GM19328 (cell line): ENCODE results near the gene CD200R1.
"Not testable (repeated sequence)": the region's sequence is repeated elsewhere in the genome, so short reads cannot be mapped to it uniquely, and the experiment has no call there.

Experiments used
- ATAC-seq: cut with Tn5 transposase; IDR thresholded peaks from one replicate; pipeline ENCODE4 v1.9.1; 2021; ENCODE audit warnings: mild to moderate bottlenecking, moderate library complexity; ENCODE audit not compliant: unreplicated experiment

Gene CD200R1

DNA sequence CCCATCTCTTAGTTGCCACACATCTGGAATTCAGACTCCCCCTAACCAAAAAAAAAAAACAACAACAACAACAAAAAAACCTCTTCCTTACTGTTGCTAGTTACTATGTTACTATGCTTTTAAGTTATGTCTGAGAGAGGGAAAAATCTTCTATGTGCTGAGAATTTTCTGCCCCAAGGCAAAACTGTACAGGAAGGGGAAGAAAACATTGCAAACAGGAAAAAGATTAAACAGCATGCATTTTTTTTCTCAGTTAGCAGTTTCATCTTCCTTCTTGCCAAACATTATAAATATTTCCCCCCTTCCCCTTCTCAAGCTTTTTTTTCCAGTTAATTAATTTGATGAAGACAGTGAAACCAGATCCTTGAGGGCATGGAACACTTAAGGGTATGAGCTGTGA, 1.1 kb upstream of the CD200R1 start:
- ATAC-seq, result no peak

DNA sequence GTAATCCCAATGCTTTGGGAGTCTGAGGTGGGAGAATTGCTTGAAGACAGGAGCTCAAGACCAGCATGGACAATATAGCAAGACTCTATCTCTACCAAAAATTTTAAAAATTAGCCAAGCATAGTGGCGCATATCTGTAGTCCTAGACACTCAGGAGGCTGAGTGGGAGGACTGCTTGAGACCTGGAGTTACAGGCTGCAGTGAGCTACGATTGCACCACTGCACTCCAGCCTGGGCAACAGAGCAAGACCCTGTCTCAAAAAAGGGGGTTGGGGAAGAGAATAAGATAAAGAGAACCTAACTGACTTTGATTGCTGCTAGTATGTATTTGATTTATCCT, 755 bp downstream of the CD200R1 start:
- ATAC-seq, result peak; percentile 19

DNA sequence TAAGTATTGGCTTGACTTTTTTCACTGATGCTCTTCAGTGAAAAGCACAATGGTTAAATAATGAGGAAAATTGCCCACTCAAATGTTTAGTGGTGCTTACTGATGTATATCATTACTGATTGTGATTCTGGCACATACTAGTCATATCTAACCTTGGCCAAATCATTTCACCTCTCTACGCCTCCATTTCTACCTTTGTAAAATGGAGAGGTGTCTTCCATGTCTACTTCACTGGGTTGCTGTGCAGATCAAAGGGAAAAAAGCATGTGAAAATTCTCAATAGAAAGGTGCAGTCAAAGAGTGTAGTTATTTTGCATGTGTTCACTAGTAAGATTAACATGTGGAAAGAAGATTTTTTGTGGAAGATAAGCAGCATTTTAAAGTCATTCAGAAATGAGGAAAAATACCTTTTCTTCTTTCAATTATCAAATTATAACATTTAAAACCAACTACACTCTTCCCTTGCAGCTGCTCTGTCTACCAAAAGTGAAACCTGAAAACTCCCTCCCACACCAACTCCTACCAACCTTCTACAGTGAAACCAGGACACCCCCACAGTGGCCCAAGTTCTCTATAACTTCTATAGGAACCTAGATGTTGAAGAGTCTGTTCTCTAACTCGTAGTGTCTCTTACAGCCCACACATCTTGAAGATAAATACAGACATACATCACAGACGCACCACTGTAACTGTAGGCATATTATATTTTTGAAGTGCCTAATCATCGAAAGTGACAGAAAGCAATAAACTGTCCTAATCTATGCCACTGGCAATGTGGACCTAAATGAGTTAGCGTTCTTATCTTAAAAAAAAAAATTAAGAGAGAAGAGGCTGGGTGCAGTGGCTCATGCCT, 1.4 kb downstream of the CD200R1 start:
- ATAC-seq, result peak; percentile 69

DNA sequence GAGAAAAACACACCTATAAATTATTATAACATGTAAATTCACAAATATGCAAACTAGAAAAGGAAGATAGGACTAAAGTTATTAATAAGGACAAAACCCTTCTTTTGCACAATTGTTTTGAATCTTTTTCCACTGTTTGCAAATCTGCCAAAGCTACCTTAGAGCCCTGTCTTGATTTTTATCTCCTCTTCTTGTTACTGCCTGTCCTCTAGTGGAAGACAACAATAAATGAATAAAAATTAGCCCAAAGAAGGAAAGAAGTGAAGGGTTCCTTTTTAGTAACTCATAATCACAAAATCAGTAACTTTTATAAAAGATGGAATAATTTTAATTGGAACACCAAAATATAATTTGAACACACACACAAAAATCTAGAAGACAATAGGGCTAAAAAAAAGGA, 2.7 kb downstream of the CD200R1 start:
- ATAC-seq, result no peak

DNA sequence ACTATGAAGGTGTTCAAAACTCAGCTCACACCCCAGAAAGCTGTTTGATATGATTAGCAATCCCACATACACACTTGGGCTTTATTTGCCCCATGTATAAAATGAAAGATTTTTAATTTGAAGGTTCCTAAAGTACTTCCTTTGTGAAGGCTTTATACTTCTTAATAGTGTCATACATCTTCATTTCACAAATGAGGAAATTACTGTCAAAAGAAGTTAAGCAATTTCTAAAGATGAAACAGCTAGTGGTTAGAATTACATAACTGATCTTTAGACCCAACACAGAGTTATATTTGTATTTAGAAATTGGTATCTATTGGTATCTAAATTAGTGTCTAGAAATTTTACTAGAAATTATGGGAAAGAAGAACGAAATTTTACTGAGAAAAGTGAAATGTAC, 7.1 kb downstream of the CD200R1 start:
- no peak for ATAC-seq

DNA sequence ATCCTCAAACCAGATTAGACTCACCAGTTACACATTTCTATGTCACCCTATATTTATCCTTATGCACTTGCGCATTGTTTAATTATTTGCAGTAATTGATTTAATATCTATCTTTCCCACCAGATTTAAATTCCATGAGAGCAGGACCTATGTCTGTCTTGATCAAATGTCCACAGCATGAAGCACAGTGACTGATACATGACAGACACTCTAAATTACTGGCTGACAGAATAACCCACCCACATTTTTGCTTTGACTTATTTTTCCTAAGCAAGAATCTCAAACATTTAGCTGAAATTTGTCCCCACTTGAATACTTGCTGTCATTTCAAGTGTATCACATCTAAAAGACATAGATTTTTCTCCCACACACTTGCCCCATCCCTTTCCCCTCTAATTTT, 7.5 kb downstream of the CD200R1 start:
- ATAC-seq, result no peak

DNA sequence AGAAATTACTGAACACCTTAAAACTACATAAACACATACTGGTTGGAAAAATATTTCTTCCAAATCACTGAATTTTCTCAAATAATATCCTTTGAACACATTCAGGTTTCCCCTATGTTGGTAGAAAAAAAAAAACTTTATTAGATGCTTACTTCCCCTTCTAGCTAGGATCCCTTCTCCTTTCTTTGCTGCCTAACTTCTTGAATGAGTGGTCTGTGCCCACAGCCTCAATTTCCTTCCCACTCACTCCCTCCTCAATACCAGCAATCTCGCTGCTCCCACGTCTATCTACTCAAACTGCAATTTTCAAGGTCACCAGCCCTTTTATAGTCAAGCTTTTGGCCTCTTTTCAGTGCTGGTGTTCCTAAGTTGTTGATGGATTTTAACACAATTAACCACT, 8.3 kb downstream of the CD200R1 start:
- no peak for ATAC-seq

DNA sequence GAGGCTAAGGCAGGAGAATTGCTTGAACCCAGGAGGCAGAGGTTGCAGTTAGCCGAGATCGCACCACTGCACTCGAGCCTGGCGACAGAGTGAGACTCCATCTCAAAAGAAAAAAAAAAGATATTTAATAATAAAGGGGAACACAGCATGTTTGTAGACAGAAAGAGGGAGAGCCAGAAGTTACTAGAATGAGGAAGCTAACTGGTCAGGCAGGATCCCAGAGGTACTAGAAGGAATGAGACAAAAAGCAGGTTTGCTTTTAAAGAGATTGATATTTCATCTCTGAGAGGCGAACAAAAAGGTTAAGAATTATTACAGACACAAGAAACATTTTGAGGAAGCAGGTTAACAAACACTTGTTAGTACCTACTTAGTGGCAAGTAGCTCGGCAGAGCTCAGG, 9.2 kb downstream of the CD200R1 start:
- no peak for ATAC-seq

DNA sequence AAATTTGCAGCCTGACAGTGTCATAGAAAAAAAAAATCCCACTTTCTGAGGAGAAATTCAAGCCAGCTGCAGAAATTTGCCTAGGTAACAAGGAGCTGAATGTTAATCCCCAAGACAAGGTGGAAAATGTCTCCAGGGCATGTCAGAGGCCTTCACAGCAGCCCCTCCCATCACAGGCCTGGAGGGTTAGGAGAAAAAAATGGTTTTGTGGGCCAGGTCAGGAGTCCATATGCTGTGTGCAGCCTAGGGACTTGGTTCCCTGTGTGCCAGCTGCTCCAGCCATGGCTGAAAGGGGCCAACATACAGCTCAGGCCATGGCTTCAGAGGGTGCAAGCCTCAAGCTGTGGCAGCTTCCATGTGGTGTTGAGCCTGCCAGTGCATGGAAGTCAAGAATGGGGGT, 11.2 kb downstream of the CD200R1 start:
- ATAC-seq, result no peak

DNA sequence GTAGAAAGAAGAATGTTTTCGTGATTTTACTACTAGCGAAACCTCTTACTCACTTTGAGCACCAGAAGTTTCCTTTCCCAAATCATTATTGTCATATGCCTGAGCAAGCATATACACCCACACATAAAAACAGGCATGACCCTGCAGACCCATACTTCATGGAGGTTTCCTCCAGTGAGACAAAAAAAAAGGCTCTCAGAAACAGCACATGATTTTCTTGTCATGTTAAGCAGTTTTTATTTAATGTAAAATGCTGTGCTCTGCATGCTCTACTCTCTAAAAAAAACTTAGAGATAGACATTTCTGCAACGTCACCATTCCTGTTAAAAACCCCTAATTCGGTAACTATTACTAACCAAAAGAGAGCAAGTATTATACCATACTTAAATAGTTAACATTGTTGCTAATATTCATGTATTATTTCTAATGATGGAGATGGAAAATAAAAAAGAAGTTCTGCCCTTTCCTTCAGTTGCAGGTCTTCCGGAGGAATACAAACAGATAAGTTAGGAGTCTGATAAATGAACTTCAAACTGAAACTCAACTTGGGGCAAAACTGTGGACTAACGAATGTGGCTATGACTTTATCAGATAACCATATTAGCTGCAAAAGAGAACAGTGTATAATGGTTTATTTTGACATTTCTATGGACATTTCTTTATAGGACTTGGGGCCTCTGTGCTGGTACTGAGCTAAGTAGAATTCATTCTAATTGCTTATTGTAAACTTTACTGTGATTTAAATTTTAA, 15.9 kb downstream of the CD200R1 start:
- peak; percentile 65 for ATAC-seq

DNA sequence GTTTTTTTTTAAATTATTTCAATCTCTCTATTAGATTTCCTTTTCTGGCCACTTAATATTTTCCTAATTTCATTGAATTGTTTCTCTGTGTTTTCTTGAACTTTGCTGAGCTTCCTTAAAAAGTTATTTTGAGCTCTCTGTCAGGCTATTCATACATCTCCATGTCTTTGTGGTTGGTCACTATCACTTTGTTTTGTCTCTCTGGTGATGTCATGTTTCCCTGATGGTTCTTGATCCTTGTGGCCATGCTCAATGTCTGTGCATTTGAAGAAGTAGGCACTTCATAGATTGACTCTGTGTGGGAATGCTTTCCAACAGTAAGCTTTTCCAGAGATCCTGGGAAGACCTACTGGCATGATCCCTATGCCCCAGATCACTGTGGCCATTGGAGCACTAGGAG, 18.6 kb downstream of the CD200R1 start:
- ATAC-seq, result no peak

DNA sequence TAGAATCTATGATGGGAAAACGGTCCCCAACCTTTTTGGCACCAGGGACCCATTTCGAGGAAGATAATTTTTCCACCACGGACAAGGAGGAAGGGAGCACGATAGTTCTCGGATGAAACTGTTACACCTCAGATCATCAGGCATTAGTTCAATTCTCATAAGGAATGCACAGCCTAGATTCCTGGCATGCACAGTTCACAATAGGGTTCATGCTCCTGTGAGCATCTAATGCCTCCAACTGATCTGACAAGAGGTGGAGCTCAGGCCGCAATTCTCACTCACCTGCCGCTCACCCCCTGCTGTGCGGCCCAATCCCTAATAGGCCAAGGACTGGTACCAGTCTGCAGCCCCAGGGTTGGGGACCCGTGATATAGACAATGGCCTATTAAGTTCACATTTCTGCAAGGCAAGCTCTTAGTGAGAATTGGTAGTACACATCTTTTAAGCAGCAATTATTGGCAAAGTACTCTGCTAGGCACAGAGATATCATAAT, 26.5 kb downstream of the CD200R1 start:
- ATAC-seq, result no peak

DNA sequence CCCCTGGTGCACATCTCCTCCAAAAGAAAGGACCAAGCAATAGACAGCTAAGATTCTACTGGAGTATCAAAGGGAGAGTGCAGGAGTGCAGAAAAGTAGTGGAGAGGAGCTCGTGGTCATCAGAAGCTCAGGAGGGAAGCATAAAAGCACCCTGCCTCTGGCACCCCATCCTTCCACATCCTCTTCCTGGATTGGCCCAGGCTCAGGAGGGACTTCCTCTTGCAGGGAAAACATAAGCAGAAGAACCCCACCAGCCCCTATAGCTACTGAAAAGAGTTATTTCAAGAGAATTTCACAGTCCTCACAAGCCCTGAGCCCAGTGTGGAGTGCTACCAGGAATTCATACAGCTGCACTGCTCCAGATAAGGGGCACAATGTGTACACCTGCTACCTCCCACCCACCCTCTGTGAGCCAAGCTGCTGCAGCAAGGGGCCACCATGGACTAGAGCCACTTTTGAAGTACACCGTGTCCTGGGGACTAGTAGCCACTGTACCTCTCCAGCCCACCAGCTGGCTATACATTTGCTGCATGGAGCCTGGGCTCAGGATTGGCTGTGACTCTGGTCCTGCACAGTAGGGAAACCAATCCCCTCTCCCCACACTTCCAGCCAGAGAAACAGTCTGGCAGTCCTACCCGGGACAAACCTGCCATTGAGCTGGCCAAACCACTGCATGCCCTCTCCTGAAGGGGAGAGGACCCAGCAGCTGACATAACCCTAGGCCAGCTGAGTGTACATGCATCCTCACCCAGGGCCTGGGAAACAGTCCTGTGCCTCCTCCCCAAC, 43.0 kb downstream of the CD200R1 start:
- no peak for ATAC-seq

DNA sequence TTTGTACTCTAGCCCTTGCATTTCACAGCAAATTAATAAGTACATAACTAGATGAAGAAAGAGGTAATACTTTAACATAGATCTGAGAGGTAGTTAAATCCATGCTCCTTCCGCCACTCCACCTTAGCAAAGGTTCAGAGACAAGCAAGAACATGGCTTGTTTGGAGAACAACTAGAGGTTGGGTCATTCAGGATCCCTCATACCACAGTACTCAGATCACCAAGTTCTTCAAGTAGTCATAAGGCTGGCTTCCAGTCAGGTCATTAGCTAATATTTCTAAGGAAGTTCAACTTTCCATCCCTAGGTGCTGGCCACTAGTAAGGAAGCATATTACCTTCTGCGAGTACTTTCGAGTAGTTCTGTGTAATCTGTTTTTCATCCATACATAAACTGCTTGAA, 44.1 kb downstream of the CD200R1 start:
- ATAC-seq, result no peak

DNA sequence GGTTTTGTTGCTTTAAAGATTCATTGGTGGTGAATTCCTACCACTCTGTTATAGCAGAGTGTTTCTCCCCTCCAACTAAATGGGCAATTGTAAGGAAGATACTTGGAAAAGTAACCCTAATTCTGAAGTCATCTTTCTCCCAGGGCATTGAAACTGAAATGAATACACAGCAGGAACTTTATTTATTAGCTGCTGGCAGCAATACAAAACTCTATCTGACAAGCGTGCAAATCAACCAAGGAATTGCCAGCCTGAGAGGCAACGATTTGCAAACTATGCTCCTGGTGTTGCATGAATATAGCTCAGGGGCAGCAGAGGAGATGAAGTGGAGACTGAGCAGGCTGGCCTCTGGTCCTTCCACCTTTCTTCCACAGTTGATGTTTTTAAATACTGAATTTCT, 48.9 kb downstream of the CD200R1 start:
- no peak for ATAC-seq

DNA sequence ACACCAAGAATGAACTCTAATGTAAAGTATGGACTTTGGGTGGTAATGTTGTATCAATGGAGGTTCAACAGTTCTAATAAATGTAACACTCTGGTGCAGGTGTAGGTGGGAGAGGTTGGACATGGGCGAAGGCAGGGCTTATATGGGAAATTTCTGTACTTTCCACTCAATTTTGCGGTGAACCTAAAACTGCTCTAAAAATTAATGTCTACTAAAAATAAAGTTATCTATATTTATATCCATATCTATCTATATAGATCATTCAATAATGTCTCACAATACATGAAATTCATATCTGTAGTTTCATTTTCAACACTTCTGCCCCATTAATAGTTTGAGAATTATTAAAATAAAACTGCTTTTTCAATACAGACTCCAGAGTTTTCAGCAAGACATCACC, 49.3 kb downstream of the CD200R1 start:
- ATAC-seq, result no peak

DNA sequence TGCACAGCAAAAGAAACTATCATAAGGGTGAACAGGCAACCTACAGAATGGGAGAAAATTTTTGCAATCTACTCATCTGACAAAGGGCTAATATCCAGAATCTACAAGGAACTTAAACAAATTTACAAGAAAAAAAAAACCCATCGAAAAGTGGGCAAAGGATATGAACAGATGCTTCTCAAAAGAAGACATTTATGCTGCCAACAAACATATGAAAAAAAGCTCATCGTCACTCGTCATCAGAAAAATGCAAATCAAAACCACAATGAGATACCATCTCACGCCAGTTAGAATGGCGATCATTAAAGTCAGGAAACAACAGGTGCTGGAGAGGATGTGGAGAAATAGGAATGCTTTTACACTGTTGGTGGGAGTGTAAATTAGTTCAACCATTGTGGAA, 55.4 kb downstream of the CD200R1 start:
- ATAC-seq, result not testable (repeated sequence)

DNA sequence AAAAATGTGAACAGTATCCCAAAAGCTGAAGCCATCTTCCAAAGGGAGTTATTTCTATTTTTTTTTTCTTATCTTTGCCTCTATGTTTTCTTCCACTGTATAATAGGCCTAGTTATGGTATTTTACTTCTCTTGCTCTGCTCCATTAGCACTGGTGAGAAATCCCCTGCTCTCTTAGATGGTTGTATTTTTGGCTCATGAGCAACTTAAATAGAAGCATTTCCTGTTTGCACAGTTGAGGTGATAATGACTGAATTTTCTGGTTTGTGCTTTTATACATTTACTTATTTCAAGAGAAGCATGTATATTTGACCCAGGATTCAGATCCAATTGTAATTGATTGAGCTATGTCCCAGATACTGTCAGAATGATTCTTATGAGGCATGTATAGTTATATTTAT, 66.7 kb downstream of the CD200R1 start:
- ATAC-seq, result peak; percentile 87

DNA sequence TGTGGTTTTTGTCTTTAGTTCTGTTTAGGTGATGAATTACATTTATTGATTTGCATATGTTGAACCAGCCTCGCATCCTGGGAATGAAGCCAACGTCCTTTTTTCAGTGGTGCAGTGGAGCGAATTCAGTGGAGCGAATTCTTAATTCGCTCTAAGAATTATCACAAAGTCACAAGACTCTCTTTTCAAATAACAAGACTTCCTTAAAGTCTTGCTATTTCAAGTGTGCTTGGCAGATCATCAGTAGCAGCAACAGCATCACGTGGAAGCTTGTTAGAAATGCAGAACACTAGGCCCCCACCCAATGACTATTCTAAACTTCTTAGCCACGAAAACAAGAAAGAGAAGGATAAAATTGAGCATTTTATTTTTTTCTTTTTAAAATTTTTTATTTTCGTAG, 70.1 kb downstream of the CD200R1 start:
- no peak for ATAC-seq

DNA sequence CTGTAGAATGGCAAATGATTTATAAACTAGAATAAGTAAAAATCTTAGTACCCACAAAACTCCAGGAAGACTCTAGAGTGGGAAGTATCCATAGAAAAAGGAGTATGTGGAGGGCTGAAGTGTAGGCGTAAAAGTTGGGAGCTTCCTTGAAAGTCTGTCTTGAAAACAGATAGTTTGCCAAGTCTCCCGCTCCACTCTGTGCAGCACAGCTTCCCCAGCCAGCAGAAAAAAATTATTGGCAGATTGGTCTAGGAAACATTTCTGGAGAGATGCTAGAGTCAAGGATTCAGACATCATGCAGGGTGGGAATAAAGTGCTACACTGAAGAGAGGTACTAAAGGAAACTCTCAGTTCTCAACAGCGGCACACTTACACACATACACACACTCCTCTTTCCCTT, 74.8 kb downstream of the CD200R1 start:
- no peak for ATAC-seq

DNA sequence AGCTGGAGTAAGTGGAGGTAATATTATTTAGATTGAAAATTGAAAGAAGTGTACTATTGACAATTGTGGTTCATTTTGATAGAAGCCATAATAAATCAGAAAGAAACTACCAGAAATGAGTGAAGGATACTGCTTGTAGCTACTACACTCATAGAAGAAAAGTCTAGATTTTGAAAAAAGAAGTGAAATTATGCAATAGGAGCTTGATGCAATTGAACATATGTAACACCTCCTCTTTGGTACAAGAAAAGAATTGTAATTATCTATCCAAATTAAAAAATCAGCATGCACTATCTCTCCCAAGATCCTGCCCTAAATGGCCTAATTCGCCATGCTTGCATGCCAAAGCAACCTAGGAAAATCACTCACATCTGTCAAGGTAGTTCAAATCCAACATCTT, 77.1 kb downstream of the CD200R1 start:
- ATAC-seq, result no peak

DNA sequence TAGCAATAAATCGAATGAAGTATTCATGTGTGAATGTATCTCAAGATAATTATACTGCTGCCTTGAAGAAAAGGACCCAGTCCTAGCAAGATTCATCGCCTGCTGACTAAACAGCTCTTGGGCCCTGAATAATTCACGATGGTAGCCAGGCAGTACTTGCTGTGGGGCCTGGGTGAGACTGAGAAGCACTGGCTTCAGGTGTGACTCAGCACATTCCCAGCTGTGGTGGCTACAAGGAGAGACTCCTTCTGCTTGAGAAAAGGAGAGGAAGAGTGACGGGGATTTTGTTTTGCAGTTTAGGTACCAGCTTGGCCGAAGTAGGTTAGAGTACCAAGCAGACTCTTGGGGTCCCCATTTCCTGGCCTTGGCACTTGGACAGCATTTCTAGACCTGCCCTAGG, 80.6 kb downstream of the CD200R1 start:
- no peak for ATAC-seq
